Mucosa of descending colon (tissue), 3 donors: Measurements from ENCODE around the gene AOPEP. TPM values are rescaled to one million over a fixed set of nuclear protein-coding genes. Genes with fewer than 3 reads are reported as not detected.

Experiments
- ATAC-seq: fragments of 200-7000 bp; cut with Tn5 transposase; one replicate; pipeline ENCODE4 v1.9.1; 2020; ENCODE audit warnings: mild to moderate bottlenecking, moderate library complexity
- DNase-seq, 3 donors: peaks; one replicate each; pipeline ENCODE4 v3.0.0-alpha.2; 2020
- H3K36me3 ChIP-seq: fragments of 200-600 bp; one replicate; pipeline ENCODE4 v1.8.0; 2021; ENCODE audit warnings: low read depth, mild to moderate bottlenecking
- H3K4me1 ChIP-seq: fragments of 200-600 bp; one replicate; pipeline ENCODE4 v1.8.0; 2021; ENCODE audit warnings: low read depth, mild to moderate bottlenecking
- H3K4me3 ChIP-seq: fragments of 200-600 bp; one replicate; pipeline ENCODE4 v1.8.0; 2021; ENCODE audit warnings: mild to moderate bottlenecking
- H3K9me3 ChIP-seq: fragments of 200-600 bp; one replicate; pipeline ENCODE4 v1.8.0; 2021; ENCODE audit warnings: mild to moderate bottlenecking
- CTCF ChIP-seq: fragments of 200-600 bp; IDR thresholded peaks from one replicate; pipeline ENCODE4 v1.8.0; 2022; ENCODE audit warnings: antibody characterized with exemption, mild to moderate bottlenecking
- intact Hi-C, 2 donors: fragments of 100-400 bp; cut with DNase I in 1 of 2; cut with micrococcal nuclease in 1 of 2; formaldehyde crosslinking; loops; one replicate each; pipeline versions ENCODE4 v1.11.0 to v1.11.1; 2022; cut with DNase I, micrococcal nuclease
- total RNA-seq, 3 donors: library from RNA; stranded (reverse); fragmentation: NEBNext Ultra II Directional in 2 of 3; extraction: Animal tissue kit (Norgen Biotek cat#: 25700) in 2 of 3; gene quantifications; one replicate each; pipeline versions ENCODE4 v1.2.1 to v1.2.4, GENCODE V29; 2021 to 2023
- donor health status: DM: no; HTN: no; CAD: no; lungs with moderate emphysema.
- donor health status: DM: no; HTN: no; CAD: no.
- donor health status: DM: no; HTN: yes; CAD: no.

Gene AOPEP
- total RNA-seq, 3 donors from 2014 or later: 47.5 to 102 (median 57.8) TPM

GRCh38 chr9:95085861-95086563 lies 359.5 kb downstream of the AOPEP start:
- no peak overlapping the region for H3K4me3 ChIP-seq
- peaks cover 7% of the 10 kb centered on the region for H3K36me3 ChIP-seq
- H3K9me3 ChIP-seq: no peaks in the 10 kb centered on the region
- intact Hi-C loops: no loop called here
- ATAC-seq (no peak), DNase-seq (peak in 1 of 3 donors; percentile 51)
- peaks cover 17% of the 10 kb centered on the region for H3K4me1 ChIP-seq
- no peak for TF ChIP-seq CTCF

- no peak overlapping the region for H3K4me3 ChIP-seq
- no peaks in the 10 kb centered on the region for H3K9me3 ChIP-seq
- H3K4me1 ChIP-seq: peaks cover 20% of the 10 kb centered on the region
- no peak for TF ChIP-seq CTCF
- DNase-seq (no peak), ATAC-seq (no peak)
- H3K36me3 ChIP-seq: peaks cover 7% of the 10 kb centered on the region
- intact Hi-C loops: no loop called here
These were observed 360.1 kb downstream of the AOPEP start for GRCh38 chr9:95086564-95086955.

GRCh38 chr9:95087659-95088242 lies 361.3 kb downstream of the AOPEP start:
- DNase-seq (peak; percentile 61 to 69 (median 67)), ATAC-seq (peak; percentile 14)
- peaks cover 30% of the 10 kb centered on the region for H3K4me1 ChIP-seq
- H3K4me3 ChIP-seq: no peak overlapping the region
- H3K9me3 ChIP-seq: no peaks in the 10 kb centered on the region
- intact Hi-C loops: no loop called here
- no peak for TF ChIP-seq CTCF
- peaks cover 7% of the 10 kb centered on the region for H3K36me3 ChIP-seq

GRCh38 chr9:95088421-95089161 lies 362.1 kb downstream of the AOPEP start:
- DNase-seq: no peak

More at GRCh38 chr9:95088421-95089161, 362.1 kb downstream of the AOPEP start:
- no peak for TF ChIP-seq CTCF
- H3K36me3 ChIP-seq: peaks cover 7% of the 10 kb centered on the region
- peaks cover 39% of the 10 kb centered on the region for H3K4me1 ChIP-seq
- intact Hi-C loops: no loop called here
- H3K4me3 ChIP-seq: no peak overlapping the region
- no peak for ATAC-seq
- H3K9me3 ChIP-seq: no peaks in the 10 kb centered on the region
